ENCODE measurements around the gene STK32B.

- TF ChIP-seq CTCF (IDR thresholded peaks at IDR 0.05 in 4 of 5, conservative IDR thresholded peaks at IDR 0.05 in 1 of 5) (no peak), POLR2A (IDR thresholded peaks at IDR 0.05) (no peak)
Measured at GRCh38 chr4:5266991-5267390, 215.7 kb downstream of the STK32B start.

Data from gastrocnemius medialis (tissue), 4 donors.